NCI-H187 treated with DMSO at 0.1 percent for 48 hours (cell line): ENCODE results near the gene CDC25C.

ENCODE experiments used
- DNase-seq: peaks from one replicate; lab custom pipeline; 2025; lab: John Stamatoyannopoulos, UW

The CDC25C gene

DNA sequence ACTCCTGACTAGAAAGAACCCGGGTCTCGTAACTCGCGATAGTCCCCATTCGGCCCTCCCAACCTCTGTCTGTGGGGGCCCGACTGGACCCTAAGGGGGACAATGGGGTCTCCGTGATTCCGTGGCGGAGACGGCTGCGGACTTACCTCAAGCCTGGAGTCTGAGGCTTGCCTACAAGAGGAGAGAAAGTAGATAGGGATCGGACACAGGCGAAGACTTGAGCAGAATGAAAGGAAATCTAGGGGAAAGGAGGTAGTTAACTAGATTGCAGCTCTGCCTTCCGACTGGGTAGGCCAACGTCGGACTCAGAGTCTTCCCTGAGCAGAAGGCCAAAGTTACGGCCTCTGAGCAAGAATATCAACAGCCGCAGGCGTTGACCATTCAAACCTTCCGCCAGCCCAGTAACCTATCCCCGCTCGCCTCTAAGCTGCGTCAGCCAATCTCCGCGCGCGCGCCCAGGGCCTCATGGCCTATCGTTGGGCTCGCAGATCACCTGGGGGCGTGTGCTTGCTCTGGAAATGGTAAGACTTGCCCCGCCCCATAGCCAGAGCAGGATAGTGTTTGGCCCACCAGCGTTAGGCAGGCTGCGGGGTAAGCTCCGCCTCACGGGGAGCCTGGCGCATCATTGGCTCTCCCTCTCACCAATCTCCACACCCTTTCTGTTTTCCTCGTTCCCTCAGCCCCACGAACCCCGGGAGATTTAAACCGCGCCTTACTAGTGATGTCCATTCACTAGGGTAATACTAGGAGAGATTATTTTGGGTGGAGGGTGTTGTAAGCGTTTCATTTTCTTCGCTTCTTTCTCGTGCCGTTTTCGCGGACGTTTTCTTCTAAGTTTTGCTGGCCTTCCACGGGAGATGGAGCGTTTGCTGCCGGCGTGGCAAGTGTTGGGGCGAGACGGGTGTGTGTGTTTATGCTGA lies at the start of gene CDC25C:
Gene CDC25C (minus strand): TSS at position 356 of the 920 bp plus-strand sequence. CDS start 624 bp downstream, outside the sequence.
- peak; percentile 95 for DNase-seq

DNA sequence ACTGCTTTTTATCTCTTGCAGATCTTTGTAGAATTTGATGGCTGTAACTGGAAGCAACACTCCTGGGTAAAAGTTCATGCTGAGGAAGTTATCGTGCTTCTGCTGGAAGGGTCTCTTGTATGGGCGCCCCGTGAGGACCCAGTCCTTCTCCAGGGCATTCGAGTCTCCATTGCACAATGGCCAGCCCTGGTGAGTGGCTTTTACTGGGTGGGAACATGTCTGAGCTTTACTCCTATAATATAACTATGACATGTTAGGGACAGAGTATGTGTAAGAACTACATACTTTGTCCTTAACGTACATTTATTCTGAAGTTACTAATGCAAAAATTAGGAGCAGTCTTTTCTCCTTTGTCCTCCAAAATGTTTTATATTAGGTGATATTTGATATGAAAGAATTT lies 41.0 kb upstream of the CDC25C start:
- DNase-seq = no peak

DNA sequence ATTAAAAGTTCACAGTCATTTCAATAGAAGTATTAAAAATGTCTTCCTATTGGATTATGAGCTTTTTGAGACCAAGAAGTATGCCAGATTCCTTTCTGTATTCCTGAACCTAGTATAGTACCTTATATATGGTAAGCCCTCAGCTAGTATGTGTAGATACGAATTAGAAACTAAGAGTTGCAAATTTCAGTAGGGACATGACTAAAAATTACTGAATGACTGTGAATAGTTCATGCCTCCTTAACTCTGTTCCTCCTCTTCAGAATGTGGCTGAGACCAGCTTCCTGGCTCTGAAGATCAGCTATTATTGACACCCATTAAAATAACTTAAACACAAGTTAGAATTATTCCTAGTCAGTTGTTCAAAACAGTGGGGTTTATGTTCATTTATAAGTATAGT lies 40.6 kb upstream of the CDC25C start:
- DNase-seq = no peak

DNA sequence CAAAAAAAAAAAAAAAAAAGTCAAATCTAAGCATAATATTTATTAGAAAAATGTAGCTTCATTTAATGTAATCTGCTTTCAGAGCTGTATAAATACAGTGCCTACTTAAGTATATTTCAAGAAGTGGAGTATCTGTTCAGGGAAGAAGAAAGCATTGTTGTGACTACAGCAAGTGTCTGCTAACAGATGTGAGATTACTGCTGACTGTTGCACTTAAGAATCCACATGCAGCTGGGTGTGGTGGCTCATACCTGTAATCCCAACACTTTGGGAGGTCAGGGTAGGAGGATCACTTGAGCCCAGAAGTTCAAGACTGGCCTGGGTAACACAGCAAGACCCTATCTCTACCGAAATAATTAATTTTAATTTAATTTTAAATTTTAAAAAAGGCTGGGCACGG lies 39.9 kb upstream of the CDC25C start:
- no peak for DNase-seq

DNA sequence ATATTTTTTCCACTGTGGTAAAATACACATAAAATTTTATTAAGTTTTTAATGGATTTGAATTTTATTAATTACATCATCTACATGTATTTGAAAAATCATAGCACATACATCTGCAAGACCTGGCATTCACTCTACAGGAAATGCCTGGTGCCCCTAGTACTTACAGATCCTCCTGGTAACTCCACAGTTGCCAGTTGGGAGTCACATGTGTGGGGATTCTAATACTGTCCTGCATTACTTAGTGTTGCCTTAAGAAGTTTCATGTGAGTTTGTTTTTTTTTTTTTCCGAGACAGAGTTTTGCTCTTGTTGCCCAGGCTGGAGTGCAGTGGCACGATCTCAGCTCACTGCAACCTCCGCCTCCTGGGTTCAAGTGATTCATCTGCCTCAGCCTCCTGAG lies 38.9 kb upstream of the CDC25C start:
- DNase-seq = no peak

DNA sequence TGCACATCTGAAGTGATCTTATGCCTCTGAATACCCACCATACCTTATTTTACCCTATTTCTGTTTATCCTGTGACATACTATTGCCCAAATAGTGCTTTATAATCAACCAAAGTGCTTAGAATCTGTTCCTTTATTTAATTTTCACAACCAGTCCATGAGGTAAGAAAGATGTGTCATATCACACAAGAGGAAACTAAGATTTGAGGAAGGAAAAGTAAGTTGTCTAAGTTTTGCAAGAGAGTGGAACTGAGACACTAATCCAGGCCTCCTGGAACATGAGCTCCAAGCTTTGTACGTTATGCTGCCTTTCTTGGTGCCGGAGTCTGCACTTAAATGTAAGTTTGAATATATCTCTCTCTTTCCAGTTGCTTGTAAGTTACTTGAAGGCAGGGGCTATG lies 38.1 kb upstream of the CDC25C start:
- DNase-seq = no peak

DNA sequence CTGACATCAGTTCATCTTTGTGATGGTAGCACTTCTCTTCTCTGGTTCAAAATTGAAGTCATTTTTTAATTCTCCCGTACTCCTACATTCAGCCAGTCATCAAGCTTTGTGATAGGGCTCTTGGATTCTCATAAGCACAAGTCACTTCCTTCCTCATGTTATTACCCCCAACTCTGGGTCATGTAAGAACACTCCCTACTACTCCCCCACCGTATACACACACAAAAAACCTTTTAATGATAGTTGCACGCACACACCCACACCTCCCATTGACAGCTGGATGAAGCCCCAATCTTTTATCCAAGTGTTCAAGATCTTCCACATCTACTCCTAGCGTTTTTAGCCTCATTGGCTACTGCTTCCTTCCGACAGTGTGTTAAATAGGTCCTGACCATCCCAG lies 37.7 kb upstream of the CDC25C start:
- no peak for DNase-seq

DNA sequence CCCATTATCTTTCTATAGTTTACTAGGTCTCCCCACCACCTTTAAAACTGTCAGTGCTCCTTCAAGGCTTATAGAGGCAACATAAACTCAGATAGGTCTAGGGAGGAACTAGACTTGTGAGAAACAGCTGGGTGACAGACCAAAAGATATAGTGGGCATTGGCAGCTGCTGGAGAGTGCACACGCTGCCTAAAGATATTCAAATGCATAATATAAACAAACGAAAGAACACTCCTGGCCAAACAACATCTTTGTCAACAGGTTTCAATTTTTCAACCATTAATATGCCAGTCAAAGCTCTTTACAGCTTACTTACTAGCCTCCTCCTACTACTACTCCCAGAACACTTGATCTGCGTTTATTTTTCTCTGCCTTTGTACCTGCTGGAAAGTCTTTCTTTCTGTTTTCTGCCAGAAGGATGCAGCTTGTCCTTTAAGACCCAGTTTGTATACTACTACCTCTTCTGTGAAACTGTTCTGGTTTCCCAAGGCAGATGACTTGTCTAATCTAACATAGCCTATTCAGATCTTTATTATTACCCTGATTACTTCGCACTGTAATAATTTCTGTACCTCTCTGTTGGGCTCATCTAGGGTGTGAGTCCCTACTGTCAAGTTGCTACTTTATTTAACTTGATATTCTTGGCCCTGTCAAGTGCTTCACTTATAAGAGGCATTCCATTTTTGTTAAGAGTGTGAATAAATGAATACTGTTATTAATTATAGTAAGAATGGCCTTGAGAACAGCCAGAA lies 35.2 kb upstream of the CDC25C start:
- DNase-seq = no peak

DNA sequence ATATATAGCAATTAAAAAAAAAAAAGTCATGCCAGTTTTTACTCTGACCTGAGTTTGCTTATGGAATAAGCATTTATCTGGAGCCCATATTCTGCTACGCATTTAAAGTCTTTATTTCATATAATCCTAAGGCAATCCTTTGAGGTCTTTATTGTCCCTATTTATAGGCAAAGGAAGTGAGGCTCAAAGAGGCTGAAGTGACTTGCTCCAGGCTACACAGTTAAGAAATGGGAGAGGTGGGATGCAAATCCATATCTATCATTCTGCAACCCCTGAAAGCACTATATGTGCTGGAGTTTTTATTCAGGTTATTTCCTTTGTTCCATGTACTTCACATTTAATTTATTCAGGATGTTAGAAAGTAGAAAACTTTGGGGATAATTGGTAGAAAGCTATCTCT lies 33.0 kb upstream of the CDC25C start:
- no peak for DNase-seq

DNA sequence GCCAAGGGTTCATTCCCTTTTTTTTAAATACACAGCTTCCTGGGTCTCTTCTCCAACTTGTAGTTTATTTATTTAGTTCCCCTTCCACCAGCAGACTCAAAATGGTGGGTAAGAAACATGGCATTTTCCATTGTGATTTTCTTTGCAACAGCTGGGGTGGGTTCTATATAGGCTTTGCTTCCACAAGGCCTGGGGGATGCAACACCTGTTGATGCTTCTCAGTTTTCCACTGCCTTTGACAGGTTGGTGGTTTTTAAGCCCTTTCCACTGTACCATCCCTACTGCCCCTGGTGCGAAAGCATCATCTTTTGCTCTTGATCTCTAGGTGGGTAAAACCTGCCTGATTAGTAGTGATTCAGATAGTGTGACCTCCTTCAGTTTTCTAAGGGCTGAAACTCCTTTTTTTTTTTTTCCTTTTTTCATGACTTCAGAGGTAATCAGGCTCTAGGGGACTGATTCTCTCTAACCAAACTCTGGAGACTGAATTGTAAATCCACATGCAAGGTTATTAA lies 29.4 kb upstream of the CDC25C start:
- no peak for DNase-seq

DNA sequence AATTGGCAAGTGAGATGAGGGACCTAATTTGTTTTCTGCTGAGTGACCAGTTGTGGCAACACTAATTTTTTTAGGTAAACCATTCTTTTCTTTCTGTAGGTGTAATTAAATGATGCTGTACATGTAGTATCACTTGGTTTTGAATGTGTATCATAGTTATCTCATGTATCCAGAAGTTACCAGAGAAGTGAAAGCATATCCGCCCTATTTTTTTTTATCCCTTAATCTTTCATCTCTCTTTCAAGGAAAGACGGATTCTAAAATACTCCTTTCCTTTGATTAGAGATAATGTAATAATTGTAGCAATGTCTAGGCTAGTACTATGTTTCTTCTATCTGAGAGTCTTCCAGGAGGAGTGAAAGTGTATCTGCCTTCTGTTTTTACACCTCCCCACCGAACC lies 28.0 kb upstream of the CDC25C start:
- DNase-seq = no peak

DNA sequence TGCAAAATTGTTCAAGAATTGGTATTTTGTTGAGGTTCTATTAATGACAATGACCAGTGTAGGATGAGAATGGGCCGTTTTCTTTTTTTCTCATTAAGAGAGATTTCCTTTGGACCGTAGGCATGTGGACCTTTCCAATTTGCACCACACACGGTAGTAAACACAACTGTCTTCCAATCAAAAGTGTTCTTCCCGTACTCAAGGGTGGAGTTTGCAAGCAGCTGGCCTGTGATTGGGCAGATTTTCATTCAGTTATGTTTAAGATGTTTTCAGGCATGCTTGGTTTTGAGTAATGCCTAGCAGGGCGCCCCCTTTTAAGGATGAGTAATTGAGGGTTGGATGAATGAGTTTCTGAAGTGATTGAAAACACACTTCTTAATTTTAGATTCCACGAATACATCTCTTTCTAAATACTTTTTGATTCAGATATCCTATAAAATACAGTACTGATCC lies 23.3 kb upstream of the CDC25C start:
- no peak for DNase-seq

DNA sequence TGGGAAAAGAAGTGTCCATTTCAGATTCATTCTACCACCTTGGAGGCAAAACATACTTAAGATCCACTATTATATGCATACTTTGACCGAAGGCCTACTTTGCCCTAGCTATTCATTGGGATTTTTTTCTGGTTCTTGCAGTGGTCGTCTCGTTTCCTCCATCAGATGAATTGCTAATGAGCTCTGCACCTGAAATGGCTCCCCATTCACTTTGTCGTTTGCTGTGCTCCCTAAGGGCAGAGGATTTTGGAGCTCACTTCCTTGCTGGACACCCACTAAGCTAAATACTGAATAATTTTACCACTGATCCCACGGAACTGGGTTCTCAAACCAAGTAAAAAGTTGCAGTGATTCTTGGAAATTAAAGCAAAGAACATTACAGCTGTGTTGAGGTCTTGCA lies 22.8 kb upstream of the CDC25C start:
- DNase-seq = no peak

DNA sequence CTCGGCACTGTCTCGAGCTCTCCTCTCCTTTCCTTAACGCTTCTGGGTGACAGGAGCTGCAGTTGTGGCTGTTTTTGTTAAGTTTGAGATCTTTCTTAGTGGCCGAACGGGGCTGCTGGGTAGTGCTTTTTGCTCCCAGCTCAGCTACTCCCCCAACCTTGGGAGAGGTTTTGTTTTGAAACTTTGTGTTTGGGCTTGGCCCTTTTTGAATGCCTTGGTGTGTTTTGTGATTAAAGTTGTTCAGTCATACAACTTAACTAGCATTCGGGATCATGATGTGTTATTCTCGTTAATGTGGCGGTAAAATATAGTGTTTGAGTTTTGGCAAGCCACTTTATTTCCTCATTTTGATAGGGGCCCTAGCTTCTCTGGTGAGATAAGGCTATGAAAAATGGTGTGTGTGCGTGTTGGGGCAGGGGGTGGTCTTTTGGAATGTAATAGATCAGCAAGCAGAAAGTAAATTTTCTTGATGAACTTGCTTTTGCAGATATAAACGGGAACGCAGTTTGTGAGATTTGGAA lies 22.0 kb upstream of the CDC25C start:
- no peak for DNase-seq

DNA sequence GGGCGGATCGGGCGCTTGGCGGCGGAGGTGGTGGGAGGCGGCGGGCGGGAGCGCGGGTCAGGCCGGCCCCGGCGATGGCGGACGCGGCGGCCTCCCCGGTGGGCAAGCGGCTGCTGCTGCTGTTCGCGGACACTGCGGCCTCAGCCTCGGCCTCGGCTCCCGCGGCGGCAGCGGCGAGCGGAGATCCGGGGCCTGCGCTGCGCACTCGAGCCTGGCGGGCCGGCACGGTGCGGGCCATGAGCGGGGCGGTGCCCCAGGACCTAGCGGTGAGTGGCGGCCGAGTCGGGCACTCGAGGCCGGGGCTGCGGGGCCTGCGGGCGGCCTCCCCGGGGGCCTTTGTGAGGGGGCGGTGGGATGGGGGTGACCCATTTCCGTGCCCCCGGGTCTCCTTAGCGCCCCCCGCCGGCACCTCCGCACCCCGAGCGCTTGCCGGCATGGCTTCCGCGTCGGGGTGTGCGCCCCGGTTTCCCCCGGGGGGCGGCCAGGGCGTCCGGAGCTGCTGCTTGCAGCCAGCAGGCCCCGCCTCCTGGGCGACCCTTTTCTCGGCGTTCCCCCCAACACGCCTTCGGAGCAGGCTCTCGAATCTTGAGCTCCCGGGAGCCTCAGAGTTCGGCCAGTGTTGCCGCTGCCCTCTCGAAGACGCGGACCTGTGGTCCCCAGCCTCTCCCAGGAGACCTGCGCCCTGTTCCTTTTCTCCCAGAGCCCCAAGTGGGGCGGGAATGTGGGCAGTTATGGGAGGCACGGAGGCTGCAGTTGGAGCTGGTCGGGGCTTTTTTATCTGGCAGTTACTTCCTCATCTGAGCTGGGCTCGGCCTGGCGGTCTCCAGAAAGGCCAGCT lies 21.3 kb upstream of the CDC25C start:
- no peak for DNase-seq

DNA sequence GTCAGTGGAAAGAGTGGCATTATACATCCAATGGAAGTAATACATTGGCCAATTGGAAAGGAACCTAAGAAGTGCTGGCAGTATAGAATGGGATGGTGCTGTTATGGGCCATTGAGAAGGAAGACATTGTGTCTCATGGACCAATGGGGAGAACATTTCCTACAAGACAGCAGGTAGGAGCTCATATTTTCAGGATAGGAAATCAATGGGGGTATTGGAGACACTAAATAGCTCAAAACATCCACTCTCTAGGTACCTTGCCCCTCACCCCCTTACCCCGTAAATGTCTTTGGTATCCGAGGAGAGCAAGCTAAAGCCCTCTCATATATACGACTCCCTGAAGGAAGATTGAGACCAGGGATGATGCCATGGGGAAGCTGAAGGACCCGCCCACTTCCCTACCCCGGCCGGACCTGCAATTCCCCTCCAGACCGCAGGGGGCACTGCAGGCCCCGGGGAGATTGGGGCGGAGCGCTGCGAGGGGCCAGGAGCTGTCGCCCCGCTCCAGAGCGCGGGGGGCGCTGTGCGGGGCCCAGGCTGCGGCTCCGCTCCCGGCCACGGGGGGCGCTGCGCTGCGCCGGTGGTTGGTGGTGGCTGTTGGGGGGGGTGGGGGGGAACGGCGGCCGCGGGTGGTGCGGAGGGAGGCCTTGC lies 20.6 kb upstream of the CDC25C start, which contains the start of gene KDM3B:
Gene KDM3B (plus strand): TSS at position 615 of the 651 bp plus-strand sequence. CDS start 111 bp downstream, outside the sequence.
- DNase-seq = peak; percentile 14

DNA sequence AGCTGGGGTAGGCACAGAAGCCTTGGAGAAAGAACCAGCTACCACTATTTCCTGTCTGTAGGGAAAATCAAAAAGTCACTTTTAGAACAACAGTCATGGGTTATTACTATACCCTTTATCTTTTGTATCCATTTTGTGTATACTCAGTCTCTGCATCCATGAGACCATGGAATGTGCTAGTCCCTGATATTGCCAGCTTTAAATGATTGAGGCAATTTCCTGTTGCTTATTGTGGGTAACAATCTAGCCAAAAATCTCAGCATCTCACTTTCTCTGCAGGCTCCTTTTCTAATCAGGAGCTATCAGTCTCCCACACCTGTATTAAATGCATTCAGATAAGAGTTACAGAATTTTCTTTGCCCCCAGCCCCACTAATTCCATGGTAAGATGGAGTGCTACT lies 19.9 kb upstream of the CDC25C start:
- no peak for DNase-seq

DNA sequence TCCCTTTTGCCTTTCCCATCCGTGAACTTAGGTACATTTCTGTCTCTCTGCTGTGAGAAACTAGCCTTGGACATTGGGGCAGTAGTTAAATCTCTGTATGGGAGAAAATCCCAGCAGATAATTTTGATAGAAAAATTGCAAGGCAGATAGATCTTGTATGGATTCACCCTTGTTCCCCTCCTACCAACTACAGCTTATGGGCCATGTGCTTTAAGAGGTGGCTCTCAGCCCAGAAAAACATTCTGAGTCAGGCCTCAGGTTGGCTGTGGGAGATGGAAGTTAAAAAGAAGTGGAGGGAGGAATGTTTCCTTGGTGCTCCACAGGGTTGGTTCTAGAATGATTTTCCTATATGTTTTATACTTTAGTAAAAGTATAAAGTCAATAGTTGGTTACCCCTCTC lies 19.5 kb upstream of the CDC25C start:
- no peak for DNase-seq

DNA sequence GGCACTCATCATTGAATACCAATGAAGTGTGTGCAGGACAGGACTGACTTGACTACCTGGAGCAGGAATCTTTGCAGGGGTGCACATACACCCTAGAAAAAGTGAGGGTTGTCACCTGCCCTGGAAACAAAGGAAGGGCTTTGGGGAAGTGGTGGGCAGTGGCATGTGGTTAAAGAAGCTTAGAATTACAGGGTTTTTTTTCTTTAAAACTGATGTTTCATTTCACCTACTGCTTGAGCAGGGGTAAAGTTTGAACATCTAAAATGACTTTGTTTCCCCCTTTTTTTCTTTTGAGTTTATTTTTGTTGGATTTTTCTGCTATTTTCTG lies 18.9 kb upstream of the CDC25C start:
- DNase-seq = no peak

DNA sequence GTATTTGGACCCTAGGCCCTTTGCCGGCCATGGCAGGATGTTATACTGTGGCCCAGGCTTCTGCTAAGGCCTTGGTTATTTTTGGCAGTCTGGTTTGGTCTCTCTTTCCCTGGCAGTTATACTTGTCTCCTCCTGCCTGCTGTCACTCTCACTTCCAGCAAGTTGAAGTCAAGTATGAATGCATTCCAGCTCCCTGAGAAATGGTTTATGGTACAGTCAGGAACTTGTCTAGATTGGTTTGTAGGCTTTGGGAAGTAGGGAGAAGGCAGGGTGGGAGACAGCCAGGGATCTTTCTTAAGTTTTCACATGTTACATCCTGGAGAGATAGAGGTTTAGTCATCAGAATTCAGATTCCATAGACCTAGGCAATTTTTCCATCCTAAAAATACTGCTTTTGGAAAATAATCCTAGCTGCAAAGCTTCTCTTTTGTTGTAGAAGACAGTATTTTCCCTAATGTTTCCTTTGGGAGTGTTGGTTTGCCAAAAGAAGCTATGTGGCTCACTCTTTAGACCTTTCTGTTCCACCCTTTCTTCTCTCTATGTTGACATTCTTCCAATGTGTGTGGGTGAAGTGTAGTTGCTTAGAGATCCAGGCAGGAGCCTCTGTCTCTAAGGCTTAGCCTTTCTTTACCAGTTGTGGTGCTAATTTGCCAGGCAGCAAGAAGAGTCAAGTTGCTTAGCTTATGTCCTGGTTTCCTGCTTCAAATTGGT lies 18.4 kb upstream of the CDC25C start:
- no peak for DNase-seq

DNA sequence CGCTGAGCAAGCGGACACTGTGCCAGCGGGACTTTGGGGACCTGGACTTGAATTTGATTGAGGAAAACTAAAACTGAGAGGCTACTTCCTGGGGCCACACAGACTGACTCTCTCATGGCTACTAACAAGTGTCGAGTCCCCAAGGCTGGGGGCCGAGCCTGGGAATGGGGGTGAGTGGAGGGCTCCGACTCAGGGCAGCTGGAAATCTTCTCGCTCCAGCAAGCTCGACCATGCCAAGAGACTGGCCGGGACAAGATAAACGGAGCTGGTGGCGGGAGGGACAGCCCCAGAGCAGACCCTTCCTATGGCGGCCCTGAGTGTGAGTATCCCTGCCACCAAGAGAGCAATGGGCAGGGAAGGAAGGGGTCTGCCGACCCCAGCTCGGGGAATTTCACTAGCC lies 15.3 kb upstream of the CDC25C start:
- DNase-seq = no peak
